Measurements from ENCODE around the gene PROX2. TPM values are rescaled to one million over a fixed set of nuclear protein-coding genes. Genes with fewer than 3 reads are reported as not detected.

PROX2 gene
- total and polyA plus RNA-seq, 9 of the 15 experiments (the other 6 are each of a cell fraction or from before 2014, with no cell fraction given) = not detected

DNA sequence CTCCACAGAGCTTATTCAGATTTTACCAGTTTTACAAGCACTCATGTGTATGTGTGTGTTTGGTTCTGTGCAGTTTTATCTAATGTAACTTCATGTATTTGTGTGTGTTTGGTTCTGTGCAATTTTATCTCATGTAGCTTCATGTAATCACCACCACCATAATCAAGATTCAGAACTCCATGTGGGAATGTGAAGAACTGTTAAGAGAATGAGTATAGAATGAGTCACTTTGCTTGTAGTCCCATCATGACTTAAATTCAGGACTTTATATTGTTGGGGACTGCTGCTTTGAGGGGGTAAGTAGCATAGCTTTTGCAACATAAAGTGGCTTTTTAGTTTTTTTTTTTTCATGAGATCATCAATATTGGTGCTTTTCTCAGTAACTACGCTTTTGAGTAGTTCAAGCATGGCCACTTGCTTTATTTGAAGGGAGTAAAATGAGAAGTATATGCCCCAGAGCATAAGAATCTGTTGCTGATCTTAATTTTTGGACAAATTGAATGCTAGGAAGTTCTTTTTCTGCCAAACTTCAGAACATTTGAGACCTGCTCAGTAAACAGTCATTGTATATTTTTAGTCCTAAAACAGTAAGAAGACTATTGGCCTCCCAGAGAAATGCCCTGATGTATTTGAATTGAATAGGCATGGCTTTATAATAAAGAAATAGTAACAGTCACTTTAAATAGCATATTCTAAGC is 28.8 kb downstream of the PROX2 start (continued):
- TF ChIP-seq, protein P1, sequence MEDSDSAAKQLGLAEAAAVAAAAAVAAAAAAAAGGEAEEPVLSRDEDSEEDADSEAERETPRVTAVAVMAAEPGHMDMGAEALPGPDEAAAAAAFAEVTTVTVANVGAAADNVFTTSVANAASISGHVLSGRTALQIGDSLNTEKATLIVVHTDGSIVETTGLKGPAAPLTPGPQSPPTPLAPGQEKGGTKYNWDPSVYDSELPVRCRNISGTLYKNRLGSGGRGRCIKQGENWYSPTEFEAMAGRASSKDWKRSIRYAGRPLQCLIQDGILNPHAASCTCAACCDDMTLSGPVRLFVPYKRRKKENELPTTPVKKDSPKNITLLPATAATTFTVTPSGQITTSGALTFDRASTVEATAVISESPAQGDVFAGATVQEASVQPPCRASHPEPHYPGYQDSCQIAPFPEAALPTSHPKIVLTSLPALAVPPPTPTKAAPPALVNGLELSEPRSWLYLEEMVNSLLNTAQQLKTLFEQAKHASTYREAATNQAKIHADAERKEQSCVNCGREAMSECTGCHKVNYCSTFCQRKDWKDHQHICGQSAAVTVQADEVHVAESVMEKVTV (CRISPR knock-in tag; IDR thresholded peaks at IDR 0.05) = no peak
- TF ChIP-seq PCBP1 (IDR thresholded peaks at IDR 0.05; ENCODE audit: low read depth, low read length, poor library complexity, severe bottlenecking) (no peak), GATAD2A (IDR thresholded peaks at IDR 0.05) (no peak), SP1 (CRISPR knock-in tag; IDR thresholded peaks at IDR 0.05) (no peak), TRIM28 (IDR thresholded peaks at IDR 0.05) (no peak), ARID1B (IDR thresholded peaks at IDR 0.05) (peak; percentile 85), IFI16 (CRISPR knock-in tag; IDR thresholded peaks at IDR 0.05) (no peak), ZNF764 (CRISPR knock-in tag; IDR thresholded peaks at IDR 0.05; ENCODE audit: low read depth) (no peak), MED1 (CRISPR knock-in tag; IDR thresholded peaks at IDR 0.05; ENCODE audit: borderline replicate concordance) (no peak), ZNF584 (CRISPR knock-in tag; IDR thresholded peaks at IDR 0.05; ENCODE audit: low read depth) (no peak), KLF6 (CRISPR knock-in tag; IDR thresholded peaks at IDR 0.05; ENCODE audit: borderline replicate concordance) (no peak), CXXC5 (CRISPR knock-in tag; IDR thresholded peaks at IDR 0.05) (no peak), POLR2H (tag; IDR thresholded peaks at IDR 0.05; ENCODE audit: low read depth) (no peak), KAT2B (IDR thresholded peaks at IDR 0.05; ENCODE audit: low read depth, low read length) (no peak), FOXJ3 (CRISPR knock-in tag; IDR thresholded peaks at IDR 0.05) (no peak), SIRT6 (IDR thresholded peaks at IDR 0.05; ENCODE audit: low read depth, low read length) (no peak), ZBTB17 (CRISPR knock-in tag; IDR thresholded peaks at IDR 0.05) (no peak), ZNF24 (IDR thresholded peaks at IDR 0.05) (no peak)
- TF ChIP-seq, protein P2, sequence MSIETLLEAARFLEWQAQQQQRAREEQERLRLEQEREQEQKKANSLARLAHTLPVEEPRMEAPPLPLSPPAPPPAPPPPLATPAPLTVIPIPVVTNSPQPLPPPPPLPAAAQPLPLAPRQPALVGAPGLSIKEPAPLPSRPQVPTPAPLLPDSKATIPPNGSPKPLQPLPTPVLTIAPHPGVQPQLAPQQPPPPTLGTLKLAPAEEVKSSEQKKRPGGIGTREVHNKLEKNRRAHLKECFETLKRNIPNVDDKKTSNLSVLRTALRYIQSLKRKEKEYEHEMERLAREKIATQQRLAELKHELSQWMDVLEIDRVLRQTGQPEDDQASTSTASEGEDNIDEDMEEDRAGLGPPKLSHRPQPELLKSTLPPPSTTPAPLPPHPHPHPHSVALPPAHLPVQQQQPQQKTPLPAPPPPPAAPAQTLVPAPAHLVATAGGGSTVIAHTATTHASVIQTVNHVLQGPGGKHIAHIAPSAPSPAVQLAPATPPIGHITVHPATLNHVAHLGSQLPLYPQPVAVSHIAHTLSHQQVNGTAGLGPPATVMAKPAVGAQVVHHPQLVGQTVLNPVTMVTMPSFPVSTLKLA (conservative IDR thresholded peaks at IDR 0.05) = no peak
- TF ChIP-seq, protein P3, sequence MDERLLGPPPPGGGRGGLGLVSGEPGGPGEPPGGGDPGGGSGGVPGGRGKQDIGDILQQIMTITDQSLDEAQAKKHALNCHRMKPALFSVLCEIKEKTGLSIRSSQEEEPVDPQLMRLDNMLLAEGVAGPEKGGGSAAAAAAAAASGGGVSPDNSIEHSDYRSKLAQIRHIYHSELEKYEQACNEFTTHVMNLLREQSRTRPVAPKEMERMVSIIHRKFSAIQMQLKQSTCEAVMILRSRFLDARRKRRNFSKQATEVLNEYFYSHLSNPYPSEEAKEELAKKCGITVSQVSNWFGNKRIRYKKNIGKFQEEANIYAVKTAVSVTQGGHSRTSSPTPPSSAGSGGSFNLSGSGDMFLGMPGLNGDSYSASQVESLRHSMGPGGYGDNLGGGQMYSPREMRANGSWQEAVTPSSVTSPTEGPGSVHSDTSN (CRISPR knock-in tag; IDR thresholded peaks at IDR 0.05; ENCODE audit: low read depth) = no peak
- TF ChIP-seq, protein P3 (tag; conservative IDR thresholded peaks at IDR 0.05; ENCODE audit: low read depth) = no peak
- TF ChIP-seq, protein P4, sequence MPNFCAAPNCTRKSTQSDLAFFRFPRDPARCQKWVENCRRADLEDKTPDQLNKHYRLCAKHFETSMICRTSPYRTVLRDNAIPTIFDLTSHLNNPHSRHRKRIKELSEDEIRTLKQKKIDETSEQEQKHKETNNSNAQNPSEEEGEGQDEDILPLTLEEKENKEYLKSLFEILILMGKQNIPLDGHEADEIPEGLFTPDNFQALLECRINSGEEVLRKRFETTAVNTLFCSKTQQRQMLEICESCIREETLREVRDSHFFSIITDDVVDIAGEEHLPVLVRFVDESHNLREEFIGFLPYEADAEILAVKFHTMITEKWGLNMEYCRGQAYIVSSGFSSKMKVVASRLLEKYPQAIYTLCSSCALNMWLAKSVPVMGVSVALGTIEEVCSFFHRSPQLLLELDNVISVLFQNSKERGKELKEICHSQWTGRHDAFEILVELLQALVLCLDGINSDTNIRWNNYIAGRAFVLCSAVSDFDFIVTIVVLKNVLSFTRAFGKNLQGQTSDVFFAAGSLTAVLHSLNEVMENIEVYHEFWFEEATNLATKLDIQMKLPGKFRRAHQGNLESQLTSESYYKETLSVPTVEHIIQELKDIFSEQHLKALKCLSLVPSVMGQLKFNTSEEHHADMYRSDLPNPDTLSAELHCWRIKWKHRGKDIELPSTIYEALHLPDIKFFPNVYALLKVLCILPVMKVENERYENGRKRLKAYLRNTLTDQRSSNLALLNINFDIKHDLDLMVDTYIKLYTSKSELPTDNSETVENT (CRISPR knock-in tag; IDR thresholded peaks at IDR 0.05) = no peak
